HG03571 (cell line): ENCODE data around the gene NDUFC1.

Experiments used
- ATAC-seq: cut with Tn5 transposase; IDR thresholded peaks from one replicate; pipeline ENCODE4 v1.9.1; 2021; ENCODE audit not compliant: unreplicated experiment

NDUFC1 gene

DNA sequence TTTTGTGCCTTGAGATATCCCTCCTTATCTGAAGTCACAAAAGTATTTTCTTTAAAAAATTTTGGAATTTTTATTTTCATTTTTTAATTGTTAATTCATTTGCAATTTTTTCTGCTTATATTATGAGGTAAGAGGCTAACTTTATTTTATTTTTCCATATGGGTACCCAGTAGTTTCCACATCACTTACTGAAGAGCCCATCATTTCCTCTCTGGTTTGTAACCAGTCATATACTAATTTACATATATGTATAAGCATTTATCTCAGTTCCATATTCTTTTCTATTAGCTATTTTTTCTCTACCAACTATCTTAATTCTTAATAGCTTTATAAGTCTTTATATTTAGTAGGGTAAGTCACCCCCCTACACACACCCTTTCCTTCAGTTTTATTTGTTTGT lies 49.2 kb downstream of the NDUFC1 start:
- ATAC-seq = no peak

DNA sequence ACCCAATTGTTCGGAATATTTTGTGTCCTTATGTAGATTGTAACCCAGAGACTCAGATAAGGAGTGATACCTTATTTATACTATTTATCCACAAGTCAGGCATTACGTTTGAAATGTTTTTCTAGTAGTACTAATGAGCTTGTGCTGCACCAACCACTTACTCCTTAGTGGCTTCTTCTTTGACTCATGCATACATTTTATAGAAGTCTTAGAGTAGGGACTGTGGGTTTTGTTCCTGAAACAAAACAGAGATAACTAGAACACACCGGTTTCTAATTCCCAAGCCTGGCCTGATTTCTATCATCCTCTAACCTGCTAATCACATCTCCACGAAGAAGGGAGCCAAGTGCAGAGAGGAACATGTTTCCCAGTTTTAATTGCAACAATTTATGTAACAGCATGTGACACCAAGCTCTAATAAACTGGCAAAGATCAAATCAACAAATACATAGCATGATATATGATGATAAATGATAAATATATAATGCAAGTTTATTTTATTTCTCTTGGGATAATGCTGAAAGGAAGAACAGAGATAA lies 54.5 kb downstream of the NDUFC1 start:
- ATAC-seq = no peak

DNA sequence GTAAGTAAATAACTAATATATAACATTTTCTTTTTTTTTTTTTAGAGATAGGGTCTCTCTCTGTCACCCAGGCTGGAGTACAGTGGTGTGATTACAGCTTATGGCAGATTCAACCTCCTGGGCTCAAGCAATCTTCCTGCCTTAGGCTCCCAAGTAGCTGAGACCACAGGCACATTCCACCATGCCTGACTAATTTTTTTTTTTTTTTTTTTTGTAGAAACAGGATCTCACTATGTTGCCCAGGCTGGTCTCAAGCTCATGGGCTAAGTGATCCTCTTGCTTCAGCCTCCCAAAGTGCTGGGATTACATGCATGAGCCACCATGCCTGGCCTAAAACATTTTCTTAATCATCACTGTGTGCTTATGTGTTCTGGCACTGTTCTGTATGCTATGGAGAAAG lies 55.0 kb downstream of the NDUFC1 start:
- no peak for ATAC-seq

DNA sequence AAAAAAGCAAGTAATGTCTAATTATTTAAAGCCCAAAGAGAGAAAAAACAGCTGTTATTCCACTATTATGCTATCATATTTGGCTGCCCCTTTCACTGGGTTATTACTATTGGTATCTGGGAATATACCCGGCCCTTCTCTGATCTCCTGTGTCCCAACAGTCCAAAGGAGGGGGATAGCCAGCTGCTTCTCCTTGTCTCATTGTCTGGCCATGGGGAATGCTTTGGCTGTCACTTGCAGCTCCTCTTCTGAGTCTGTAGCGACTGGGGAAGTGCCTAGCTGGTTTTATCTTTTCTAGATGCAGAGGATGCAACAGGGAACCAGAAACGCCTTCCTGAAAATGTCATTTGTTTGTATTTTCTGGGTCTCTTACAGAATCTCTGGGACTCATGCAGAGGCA lies 56.1 kb downstream of the NDUFC1 start:
- ATAC-seq = no peak

DNA sequence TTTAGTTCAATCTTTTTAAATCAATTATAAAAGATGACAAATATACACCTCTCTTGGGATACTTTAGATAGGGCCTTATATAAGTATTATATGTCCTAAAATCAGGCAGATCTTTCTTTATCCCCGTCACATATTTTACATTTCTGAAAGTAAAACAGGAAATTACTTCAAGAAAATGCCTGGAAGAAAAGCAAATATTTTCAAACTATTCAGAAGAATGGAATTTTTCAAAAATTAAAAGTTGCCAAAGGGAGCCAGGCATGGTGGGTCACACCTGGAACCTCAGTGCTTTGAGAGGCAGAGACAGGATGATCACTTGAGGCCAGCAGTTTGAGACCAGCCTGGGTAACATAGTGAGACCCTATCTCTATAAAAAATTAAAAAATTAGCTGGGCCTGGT lies 56.7 kb downstream of the NDUFC1 start:
- no peak for ATAC-seq

DNA sequence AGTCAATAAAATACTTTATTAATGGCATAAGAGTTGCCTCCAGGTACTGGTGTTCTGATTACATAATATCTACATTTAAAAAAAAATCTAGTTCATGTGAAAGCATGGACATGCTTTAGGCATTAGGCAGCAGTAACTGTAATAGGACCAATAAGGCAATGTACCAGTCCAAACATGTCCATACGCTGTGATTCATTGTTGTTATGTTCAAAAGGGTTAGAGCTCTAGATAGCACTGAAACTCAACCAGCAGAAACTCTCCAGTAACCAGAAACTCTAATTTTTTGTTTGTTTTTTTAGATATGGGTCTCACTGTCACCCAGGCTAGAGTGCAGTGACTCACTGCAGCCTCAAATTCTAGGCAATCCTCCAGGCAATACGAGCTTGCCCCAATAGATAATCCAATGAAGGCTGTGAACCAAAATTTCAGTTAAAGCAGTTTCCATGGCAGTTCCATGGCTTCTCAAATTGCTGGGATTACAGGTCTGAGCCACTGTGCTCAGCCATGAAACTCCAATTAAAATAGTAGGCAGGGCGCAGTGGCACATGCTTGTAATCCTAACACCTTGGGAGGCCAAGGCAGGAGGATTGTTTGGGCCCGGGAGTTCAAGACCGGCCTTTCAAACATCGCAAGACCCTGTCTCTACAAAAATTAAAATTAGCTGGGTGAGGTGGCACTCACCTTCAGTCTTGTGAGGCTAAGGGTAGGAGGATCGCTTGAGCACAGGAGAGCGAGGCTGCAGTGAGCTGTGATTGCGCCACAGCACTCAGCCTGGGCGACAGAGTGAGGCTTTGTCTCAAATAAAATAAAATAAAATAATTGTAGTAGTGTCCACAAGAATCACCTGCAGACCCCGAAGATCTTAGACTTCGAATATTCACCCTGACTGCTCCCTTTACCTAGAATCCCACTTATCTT lies 58.6 kb downstream of the NDUFC1 start:
- no peak for ATAC-seq

DNA sequence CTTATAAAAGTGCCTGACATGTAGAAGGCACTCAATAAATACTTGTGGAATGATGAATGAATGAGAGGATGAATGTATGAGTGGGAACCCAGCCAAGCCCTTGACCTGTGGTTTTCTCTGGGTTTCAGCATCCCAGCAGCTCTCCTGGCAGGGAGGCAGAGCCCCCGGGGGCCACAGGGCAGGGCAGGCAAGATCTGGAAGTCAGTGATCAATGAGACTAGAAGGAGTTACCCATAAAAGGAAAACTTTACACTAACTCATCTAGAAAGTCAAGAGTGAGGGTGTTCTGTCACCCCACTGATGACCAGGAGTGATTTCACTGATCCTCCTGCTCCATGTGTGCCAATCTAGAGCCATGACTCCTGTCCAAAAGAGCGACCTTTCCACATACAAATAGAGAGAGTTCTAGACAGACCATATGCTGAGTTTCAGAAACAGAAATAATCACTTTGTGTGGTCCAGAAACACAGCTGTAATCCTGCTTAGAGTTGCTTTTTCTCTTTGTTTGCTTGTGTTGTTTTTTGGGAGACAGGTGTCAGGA lies 59.7 kb downstream of the NDUFC1 start:
- ATAC-seq = no peak

DNA sequence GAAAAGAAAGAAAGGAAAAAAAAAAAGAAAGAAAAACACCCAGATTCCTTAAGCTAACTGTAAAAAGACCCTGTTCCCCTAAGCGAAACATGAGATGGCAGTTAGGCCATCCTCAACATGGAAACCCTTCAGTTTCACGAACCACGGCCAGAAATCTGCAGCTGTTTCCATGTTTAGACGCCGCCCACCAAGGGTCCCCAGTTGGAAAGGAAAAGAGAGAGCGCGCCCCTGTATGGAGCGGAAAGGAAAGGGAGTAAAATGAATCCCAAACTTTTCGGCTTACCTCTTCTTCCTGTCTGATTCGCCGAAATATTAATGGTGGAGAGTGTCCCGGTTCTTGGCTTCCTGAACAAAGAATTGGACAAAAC lies 60.5 kb downstream of the NDUFC1 start:
- no peak for ATAC-seq

DNA sequence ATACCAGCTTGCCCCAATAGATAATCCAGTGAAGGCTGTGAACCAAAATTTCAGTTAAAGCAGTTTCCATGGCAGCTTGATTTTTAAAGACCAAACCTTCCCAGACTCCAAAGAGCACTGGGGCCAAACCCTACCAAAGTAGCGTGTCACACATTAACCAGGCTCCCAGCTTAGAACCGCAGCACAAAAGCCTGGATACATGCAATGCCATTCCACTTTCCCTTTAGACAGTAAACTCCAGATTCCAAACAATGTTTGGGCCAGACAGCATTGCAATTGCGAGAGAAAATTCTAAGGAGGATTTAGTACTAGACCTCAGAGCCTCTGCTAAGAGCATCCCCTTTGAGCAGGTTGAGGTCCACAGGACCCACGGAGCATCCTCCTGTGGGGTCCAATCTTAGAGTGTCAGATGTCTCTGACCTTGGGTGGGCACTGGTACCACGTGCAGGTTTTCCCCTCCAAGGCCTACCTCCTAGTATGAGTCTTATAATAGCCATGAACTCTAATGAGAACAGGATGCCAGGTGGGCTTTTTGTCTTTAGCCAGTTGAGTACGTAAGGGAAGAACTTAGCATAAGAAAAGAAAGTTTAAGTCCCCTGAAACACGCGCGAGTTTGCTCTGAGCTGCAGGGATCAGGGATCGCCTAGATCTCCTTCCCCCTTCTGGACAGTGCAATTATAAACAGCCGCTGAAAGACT lies 61.0 kb downstream of the NDUFC1 start:
- no peak for ATAC-seq
